ENCODE data around the gene ITGA5.

The ITGA5 gene

DNA sequence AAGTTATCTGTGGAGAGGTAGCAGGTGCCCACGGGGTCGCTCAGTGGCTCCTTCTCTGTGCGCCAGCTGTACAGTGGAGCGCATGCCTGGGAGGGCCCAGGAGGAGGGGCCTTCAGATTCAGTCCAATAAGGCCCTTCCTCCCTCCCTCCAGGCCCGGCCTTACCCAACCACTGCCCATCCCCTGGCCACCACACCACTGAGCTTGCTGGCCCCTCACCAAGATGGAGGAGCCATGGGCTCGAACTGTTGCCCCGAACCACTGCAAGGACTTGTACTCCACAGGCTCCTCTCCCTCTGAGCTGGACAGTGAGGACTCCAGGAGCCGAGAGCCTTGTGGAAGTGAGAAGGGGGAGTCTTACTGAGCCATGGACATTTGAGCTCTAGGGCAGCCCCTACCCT is 9.8 kb downstream of the ITGA5 start:
- no peaks in the 10 kb centered on the region for H3K79me2 ChIP-seq
- H3K36me3 ChIP-seq (ENCODE audit: control insufficient read depth, insufficient read depth, low read length), result no peaks in the 10 kb centered on the region
- H3K4me3 ChIP-seq (ENCODE audit: low read depth, low read length), result no peak overlapping the region
- H3K27me3 ChIP-seq (ENCODE audit: control insufficient read depth, insufficient read depth, low read length), result no peaks in the 10 kb centered on the region
- H3K27ac ChIP-seq, result no peak overlapping the region
- no peak overlapping the region for H3K4me2 ChIP-seq (ENCODE audit: low read length)
- no peak overlapping the region for H3K9ac ChIP-seq
- H2AFZ ChIP-seq, result no peak overlapping the region
- TF ChIP-seq, protein P1, sequence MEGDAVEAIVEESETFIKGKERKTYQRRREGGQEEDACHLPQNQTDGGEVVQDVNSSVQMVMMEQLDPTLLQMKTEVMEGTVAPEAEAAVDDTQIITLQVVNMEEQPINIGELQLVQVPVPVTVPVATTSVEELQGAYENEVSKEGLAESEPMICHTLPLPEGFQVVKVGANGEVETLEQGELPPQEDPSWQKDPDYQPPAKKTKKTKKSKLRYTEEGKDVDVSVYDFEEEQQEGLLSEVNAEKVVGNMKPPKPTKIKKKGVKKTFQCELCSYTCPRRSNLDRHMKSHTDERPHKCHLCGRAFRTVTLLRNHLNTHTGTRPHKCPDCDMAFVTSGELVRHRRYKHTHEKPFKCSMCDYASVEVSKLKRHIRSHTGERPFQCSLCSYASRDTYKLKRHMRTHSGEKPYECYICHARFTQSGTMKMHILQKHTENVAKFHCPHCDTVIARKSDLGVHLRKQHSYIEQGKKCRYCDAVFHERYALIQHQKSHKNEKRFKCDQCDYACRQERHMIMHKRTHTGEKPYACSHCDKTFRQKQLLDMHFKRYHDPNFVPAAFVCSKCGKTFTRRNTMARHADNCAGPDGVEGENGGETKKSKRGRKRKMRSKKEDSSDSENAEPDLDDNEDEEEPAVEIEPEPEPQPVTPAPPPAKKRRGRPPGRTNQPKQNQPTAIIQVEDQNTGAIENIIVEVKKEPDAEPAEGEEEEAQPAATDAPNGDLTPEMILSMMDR (IDR thresholded peaks at IDR 0.05), result no peak
- no peaks in the 10 kb centered on the region for H3K9me3 ChIP-seq (ENCODE audit: control insufficient read depth, low read length)
- peaks cover 4% of the 10 kb centered on the region for H3K4me1 ChIP-seq

DNA sequence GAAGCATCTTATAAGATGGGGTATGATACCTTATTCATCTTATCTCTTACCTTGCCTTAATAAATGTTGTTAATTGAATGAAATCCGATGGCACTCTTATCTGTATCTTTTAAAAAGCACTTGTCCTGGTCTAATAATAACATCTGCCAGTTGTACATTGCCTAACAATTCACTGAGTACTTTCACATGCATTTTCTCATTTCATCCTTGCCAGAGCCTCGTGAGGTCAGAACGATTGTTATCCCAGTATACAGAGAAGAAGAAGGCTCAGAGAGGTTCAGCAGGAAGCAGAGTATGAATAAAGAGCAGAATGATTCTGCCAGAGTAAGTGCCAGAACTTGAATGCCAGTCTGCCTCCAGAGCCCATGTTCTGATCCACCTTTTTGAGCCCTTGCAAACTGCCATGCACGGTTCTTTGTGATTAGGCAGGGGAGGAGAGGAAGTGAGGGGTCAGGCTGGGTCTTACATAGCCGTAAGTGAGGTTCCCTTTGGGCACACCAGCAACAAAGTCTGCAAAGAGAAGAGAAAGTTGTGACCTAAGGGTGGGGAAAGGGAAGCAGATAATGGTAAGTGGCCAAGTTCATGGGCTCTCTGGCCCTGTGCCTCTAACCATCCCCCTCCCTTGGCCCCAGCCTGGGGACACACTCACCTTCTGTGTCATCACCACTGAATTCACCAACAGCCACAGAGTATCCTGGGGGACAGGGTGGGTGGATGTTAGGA is 11.7 kb downstream of the ITGA5 start:
- no peaks in the 10 kb centered on the region for H3K27me3 ChIP-seq (ENCODE audit: control insufficient read depth, insufficient read depth, low read length)
- no peak overlapping the region for H3K27ac ChIP-seq
- no peak overlapping the region for H2AFZ ChIP-seq
- H3K4me2 ChIP-seq (ENCODE audit: low read length), result no peak overlapping the region
- TF ChIP-seq, protein P1 (IDR thresholded peaks at IDR 0.05), result no peak
- H3K9ac ChIP-seq, result no peak overlapping the region
- no peaks in the 10 kb centered on the region for H3K79me2 ChIP-seq
- no peak overlapping the region for H3K4me3 ChIP-seq (ENCODE audit: low read depth, low read length)
- H3K4me1 ChIP-seq, result no peaks in the 10 kb centered on the region
- no peaks in the 10 kb centered on the region for H3K9me3 ChIP-seq (ENCODE audit: control insufficient read depth, low read length)
- no peaks in the 10 kb centered on the region for H3K36me3 ChIP-seq (ENCODE audit: control insufficient read depth, insufficient read depth, low read length)

DNA sequence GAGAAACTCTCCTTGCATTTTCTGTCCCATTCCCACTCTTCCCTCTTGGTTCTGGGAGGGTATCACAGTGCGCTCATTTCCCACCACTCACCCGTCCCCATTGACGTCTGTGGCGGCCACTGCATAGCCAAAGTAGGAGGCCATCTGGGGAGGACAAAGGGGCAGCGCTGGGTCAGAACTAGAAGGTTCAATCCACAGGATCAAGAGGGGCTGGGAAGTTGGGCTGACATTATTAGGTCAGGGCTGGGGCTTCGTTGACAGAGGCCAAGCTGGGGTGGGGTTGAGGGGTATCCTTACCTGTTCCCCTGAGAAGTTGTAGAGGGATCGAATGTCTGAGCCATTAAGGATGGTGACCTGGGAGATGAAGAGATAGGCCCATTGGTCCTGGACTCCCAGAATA is 13.5 kb downstream of the ITGA5 start:
- no peak overlapping the region for H3K4me3 ChIP-seq (ENCODE audit: low read depth, low read length)
- H3K4me2 ChIP-seq (ENCODE audit: low read length), result no peak overlapping the region
- H3K27ac ChIP-seq, result no peak overlapping the region
- TF ChIP-seq, protein P1 (IDR thresholded peaks at IDR 0.05), result no peak
- H3K27me3 ChIP-seq (ENCODE audit: control insufficient read depth, insufficient read depth, low read length), result no peaks in the 10 kb centered on the region
- H3K4me1 ChIP-seq, result no peaks in the 10 kb centered on the region
- no peak overlapping the region for H3K9ac ChIP-seq
- no peak overlapping the region for H2AFZ ChIP-seq
- no peaks in the 10 kb centered on the region for H3K36me3 ChIP-seq (ENCODE audit: control insufficient read depth, insufficient read depth, low read length)
- H3K9me3 ChIP-seq (ENCODE audit: control insufficient read depth, low read length), result no peaks in the 10 kb centered on the region
- H3K79me2 ChIP-seq, result no peaks in the 10 kb centered on the region

DNA sequence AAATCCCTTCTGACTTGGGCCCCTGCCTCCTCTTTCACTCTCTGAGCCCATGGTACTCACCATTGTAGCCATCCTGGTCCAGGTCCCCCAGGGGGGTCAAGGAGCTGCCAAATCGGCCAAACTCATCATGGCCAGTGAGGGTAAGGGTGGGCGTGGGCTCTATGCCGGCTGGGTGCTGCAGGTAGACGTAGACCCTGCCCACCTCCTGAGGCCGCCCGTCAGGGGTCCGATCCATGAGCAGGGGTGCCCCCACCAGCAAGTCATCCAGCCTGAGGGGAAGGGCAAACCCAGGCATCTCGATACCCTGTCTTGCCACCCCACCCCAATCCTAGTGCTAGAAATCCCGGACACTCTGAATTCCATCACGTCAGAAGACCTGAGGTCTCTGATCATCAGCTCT is 14.0 kb downstream of the ITGA5 start:
- Histone ChIP-seq H3K79me2 (no peaks in the 10 kb centered on the region), H3K4me3 (ENCODE audit: low read depth, low read length) (no peak overlapping the region), H3K27me3 (ENCODE audit: control insufficient read depth, insufficient read depth, low read length) (no peaks in the 10 kb centered on the region), H3K4me2 (ENCODE audit: low read length) (no peak overlapping the region), H3K27ac (no peak overlapping the region), H2AFZ (no peak overlapping the region), H3K9me3 (ENCODE audit: control insufficient read depth, low read length) (no peaks in the 10 kb centered on the region), H3K4me1 (no peaks in the 10 kb centered on the region), H3K36me3 (ENCODE audit: control insufficient read depth, insufficient read depth, low read length) (no peaks in the 10 kb centered on the region), H3K9ac (no peak overlapping the region)
- TF ChIP-seq, protein P1 (IDR thresholded peaks at IDR 0.05), result no peak

Data from parathyroid adenoma (tissue), 2 donors.